Measurements from ENCODE around the gene FAM234B.

DNA sequence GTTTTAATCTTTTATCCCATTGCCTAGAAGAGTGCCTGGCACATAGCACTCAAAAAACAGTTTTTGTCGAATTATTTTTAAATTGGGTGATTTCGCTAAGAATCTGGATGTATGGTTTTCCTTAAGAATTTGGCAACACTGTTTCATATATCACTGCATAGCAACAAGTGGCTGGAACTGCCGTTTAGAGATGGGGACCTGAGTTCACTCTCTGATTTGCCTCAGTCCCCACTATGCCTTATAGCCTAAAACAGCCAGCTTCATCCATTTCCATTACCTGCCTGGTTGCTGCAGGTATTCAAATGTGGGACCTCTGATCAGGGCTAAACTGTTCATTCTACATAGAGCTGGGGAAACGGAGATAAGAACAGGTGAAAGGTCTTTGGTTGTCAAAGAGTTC is 45.9 kb upstream of the FAM234B start:
- TF ChIP-seq, protein P1, sequence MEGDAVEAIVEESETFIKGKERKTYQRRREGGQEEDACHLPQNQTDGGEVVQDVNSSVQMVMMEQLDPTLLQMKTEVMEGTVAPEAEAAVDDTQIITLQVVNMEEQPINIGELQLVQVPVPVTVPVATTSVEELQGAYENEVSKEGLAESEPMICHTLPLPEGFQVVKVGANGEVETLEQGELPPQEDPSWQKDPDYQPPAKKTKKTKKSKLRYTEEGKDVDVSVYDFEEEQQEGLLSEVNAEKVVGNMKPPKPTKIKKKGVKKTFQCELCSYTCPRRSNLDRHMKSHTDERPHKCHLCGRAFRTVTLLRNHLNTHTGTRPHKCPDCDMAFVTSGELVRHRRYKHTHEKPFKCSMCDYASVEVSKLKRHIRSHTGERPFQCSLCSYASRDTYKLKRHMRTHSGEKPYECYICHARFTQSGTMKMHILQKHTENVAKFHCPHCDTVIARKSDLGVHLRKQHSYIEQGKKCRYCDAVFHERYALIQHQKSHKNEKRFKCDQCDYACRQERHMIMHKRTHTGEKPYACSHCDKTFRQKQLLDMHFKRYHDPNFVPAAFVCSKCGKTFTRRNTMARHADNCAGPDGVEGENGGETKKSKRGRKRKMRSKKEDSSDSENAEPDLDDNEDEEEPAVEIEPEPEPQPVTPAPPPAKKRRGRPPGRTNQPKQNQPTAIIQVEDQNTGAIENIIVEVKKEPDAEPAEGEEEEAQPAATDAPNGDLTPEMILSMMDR (IDR thresholded peaks at IDR 0.05): no peak
- TF ChIP-seq POLR2A (IDR thresholded peaks at IDR 0.05): no peak
